NCI-H2196 treated with DMSO at 0.1 percent for 48 hours (cell line): ENCODE data around the gene FAM81A.
"Not testable (repeated sequence)": the region's sequence is repeated elsewhere in the genome, so short reads cannot be mapped to it uniquely, and the experiment has no call there.

ENCODE experiments used
- DNase-seq: peaks from one replicate; lab custom pipeline; 2025; ENCODE audit not compliant: unreplicated experiment; lab: John Stamatoyannopoulos, UW

Gene FAM81A

GRCh38 chr15:59424616-59425015 lies 13.4 kb upstream of the FAM81A start:
- no peak for DNase-seq

- not testable (repeated sequence) for DNase-seq
Observed at GRCh38 chr15:59428898-59429297, 9.1 kb upstream of the FAM81A start.

- DNase-seq = no peak
Observed at GRCh38 chr15:59432389-59432788, 5.6 kb upstream of the FAM81A start.

DNA sequence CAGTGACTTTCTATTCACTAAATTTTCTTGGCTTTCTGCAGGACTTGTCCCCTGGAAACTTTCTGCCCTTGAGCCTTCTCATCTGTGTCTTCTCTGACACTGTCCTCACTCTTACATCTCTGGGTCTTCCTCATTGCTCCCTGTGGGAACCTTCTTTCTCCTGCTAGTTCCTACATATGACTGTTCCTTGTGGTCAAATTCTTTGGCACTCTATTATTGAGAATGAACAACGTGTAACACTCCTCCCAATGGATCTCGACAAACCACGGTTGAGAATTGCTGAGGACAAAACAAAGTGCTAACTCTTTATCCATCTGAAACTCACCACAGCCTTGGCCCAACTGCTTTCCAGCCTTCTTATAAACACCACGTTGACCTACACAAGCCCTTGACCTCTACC lies 3.5 kb upstream of the FAM81A start:
- no peak for DNase-seq

DNA sequence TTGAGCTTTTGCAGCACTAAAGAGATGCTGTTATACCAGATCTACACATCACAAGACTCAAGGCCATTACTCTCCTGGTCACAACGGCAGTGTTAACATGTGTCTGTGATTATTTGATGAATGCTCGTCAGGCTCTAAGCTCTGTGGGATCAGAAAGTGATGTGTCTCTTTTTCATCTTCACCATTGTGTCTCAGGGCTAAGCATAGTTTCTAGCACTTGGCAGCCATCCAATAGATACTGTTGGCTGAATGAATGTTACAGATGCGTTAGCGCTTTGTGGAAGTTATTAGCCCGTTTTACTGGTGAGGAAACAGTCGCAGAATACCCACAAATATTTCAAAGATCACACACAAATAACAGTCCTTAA lies 1.2 kb upstream of the FAM81A start:
- no peak for DNase-seq

GRCh38 chr15:59437142-59437816 lies 707 bp upstream of the FAM81A start:
- DNase-seq = no peak

- DNase-seq = no peak
Observed at GRCh38 chr15:59438625-59439290, 772 bp downstream of the FAM81A start.

- no peak for DNase-seq
Observed at GRCh38 chr15:59439576-59439975, 1.6 kb downstream of the FAM81A start.

DNA sequence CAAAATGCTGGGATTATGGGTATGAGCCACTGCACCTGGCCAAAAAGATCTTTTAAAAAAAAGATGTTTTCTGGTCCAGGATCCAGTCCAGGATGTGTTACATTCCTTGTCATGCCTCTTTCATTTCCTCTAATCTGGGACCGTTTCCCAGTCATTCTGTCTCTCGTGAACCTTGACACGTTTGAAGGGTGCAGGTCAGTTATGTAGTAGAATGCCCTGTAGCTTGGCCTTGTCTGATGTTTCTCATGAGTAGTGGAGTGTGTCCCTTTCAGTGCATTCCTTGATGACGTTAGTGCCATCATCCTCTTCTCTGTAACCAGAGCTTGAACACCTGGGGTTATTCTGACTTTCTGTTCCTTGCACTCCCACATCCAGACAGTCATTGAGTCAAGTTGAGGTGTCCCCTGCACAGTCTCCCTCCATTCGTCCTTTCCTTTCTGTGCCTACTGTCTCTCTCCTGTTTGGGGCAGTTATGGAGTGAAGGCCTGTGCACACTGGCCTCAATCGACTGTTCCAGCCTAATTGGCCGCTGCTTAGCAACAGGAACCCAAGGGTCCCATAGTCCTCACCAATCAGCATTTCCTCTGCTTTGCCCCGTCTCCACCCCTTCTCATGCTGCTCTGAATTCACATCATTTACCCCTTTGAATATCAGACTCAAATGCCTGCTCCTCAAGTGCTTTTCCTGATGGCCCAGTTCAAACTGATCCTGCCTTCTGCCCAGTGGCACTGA lies 5.5 kb downstream of the FAM81A start:
- no peak for DNase-seq

- no peak for DNase-seq
Observed at GRCh38 chr15:59444081-59444835, 6.3 kb downstream of the FAM81A start.

DNA sequence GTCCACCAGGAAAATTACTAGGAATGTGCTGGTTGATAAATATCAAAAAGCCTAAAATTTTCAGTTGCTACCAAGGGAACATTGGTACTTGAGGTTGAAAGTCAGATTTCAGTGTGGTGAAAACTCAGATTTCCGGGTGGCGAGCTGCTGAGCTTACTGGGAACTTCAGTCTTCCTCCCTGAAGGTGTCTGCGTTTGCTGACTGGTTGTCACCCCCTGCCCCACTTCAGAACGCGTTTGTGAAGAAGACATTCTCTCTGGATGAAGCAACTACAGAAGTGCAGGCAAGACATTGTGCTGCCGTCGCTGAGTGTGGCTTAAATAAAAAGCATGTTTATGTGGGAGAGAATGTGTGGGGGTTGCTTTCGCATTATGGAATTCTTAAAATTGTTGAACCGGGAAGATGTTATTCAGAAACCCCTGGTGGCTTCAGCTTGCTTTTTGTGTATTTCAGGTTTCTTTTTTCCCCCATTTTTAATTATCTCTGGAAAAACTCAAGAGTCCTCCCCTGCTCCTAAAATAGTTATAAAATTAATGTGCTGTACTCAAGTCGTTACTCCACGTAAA lies 7.1 kb downstream of the FAM81A start:
- no peak for DNase-seq

DNA sequence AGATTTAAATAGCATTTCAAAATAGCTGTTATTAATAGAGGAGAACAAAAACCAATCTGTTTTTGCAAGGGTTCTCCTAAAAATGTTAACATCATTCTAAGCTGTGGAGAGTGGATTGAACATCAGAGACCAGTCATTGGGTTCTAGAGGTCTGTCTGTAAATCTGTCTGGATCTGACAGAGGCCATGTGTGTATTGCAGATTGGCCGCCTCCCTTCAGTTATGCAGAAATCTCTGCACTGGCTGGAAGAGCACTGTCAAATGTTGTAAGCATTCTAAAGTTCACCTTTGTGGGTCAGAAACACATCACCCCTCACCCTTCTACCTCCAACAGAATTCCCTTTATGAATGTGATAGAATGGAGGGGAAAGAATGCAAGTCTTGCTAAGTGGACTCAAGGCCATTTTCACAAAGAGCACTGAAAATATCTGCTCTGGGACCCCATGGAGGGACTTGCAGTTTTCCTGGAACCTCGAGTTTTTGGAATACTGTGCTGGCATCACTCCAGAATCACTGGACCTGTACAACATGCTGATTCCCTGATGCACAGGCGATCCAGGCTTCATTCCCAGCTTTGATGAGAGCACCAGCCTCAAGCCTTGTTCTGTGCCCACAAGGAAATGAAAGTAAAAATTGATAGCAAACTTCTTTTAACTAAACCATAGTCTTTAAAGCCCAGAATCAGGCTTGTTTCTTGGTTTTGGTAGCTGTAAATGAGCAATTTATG lies 8.4 kb downstream of the FAM81A start:
- no peak for DNase-seq

GRCh38 chr15:59447367-59447766 lies 9.4 kb downstream of the FAM81A start:
- DNase-seq = no peak

DNA sequence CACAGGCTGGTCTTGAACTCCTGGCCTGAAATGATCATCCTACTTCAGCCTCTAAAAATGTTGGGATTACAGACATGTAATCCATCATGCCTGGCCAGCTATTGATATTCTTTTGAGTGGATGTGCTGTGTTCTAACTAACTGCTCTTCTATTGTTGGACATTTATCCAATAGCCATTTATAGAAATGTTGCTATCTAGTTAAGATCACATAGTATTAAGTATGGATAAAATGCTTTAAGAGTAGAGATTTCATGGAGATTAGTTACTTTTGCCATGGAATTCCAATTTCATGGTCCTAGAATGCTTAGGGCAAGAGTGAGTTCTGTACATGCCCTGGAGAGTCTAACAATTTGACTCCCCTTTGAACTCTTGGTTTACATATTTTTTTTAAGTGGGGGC lies 10.9 kb downstream of the FAM81A start:
- DNase-seq = no peak

DNA sequence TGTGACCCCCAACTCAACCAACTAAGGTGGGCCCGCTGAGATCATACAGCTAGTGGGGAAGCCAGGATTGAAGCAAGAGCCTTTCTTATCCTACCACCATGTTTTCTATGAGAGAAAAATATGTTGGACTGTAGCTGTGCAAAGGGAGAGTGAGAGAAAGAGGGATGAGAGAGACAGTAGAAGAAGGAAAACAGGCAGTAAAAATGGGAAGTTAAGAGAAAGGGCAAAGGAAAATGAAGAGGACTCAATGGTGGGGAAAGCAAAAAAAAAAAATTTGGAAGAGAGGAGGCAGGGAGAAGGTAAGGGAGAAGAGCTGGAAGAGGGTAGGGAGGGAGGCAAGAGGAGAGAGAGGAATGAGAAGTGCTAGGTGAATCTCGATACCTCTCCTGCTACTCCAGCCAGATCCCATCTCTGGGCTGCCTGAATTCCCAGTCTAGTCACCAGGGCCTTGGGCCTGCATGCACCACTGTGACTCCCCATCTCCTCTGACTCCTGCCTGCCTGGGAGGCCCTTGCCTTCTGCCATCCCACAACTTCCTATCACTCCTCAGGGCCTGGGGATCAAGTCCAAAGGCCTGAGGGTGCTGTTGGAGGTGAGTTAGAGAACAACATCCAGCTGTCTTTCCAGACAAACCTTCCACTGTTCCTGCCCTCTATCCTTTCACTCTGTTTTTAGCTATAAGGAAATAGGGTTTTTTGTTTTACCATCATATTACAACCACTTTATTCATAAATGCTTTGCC lies 15.7 kb downstream of the FAM81A start:
- no peak for DNase-seq

DNA sequence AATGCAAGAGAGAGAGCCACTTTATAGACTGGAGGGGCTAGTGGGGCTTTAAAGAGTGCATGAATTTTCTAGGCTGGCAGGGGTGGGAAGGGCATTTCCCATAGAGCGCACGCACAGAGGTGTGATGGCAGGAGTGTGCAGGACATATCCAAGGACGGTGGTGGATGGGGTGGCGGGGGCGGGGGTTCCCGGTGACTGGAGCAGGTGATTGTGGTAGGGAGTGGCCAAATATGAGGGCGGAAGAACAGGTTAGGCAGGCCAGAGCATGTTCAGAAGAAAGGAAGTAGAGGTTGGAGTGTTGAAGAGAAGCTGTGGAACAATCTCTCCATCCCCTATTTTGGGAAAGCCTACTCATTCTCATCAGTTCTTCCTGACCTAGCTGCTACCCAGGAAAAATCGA lies 18.1 kb downstream of the FAM81A start:
- DNase-seq = no peak

DNA sequence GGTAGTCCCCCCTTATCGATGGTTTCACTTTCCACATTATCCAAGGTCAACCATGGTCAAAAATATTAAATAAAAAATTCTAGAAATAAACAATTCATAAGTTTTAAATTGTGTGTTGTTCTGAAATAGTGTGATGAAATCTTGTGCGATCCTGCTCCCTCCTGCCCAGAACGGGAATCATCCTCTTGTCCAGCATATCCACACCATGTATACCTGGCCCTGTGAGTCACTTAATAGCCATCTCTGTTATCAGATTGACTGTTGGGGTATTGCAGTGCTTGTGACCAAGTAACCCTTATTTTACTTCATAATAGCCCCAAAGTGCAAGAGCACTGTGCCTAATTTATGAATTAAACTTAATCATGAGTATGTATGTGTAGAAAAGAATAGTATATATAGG lies 19.1 kb downstream of the FAM81A start:
- DNase-seq = no peak

- no peak for DNase-seq
Observed at GRCh38 chr15:59461521-59461920, 23.5 kb downstream of the FAM81A start.

DNA sequence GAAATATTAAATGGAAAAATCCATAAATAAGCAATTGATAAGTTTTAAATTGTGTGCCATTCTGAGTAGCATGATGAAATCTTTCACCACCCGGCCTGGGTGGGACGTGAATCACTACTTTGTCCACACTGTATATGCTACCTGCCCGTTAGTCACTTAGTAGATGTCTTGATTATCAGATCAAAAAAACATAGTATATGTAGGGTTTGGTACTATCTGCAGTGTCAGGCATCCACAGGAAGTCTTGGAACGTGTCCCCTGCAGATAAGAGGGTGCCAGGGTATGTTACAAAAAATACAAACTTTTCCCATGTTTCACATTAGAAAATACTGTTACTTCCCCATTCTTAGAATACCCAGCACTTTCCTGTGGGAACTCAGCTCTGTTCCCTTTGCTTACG lies 35.2 kb downstream of the FAM81A start:
- no peak for DNase-seq

DNA sequence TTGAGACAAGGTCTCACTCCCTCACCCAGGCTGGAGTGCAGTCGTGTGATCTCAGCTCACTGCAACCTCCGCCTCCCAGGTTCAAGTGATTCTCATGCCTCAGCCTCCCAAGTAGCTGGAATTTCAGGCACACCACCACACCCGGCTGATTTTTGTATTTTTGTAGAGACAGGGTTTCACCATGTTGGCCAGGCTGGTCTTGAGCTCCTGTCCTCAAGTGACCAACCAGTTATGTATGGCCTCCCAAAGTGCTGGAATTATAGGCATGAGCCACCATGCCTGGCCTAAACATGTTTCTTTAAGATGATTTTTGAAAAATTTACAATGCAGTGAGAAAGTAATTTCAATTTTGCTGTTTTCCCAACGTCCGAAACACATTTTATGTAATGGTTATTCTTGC lies 37.2 kb downstream of the FAM81A start:
- not testable (repeated sequence) for DNase-seq
